ENCODE results near the gene ERFL. TPM values are rescaled to one million over a fixed set of nuclear protein-coding genes. Genes with fewer than 3 reads are reported as not detected.
A peak's percentile ranks its signal among the peaks of the same experiment; 100 is the strongest.

ERFL gene
- total RNA-seq, 2 experiments from 2014 or later = 1.6 to 6.8 TPM

GRCh38 chr19:41927497-41928192 is 604 bp downstream of the ERFL start:
- Histone ChIP-seq H3K9me3 (ENCODE audit: low read length) (no peaks in the 10 kb centered on the region), H4K20me1 (ENCODE audit: insufficient read depth, low read length) (no peaks in the 10 kb centered on the region), H3K4me2 (ENCODE audit: low read length) (peak overlapping the region; percentile 98), H3K4me3 (ENCODE audit: low read depth, low read length, poor library complexity, severe bottlenecking) (peak overlapping the region; percentile 72), H3K27ac (ENCODE audit: low read depth, low read length, poor library complexity, severe bottlenecking) (peak overlapping the region; percentile 56), H3K36me3 (ENCODE audit: insufficient read depth, low read length) (0 out of 2 replicates have a peak, but pooled peaks cover 2% of the 10 kb centered on the region), H2AFZ (ENCODE audit: low read length) (0 out of 2 replicates have a peak overlapping the region, but pooled peaks have one; percentile 9), H3K9me2 (ENCODE audit: insufficient read depth, low read length) (no peaks in the 10 kb centered on the region), H3K4me1 (ENCODE audit: insufficient read depth, low read length, poor library complexity, severe bottlenecking) (peaks cover 63% of the 10 kb centered on the region), H3K79me2 (ENCODE audit: insufficient read depth, low read depth, low read length) (no peaks in the 10 kb centered on the region)
- no peak for TF ChIP-seq CTCF (conservative IDR thresholded peaks at IDR 0.05; ENCODE audit: low read length)
- no peak for TF ChIP-seq EZH2phosphoT487 (IDR thresholded peaks at IDR 0.05; ENCODE audit: borderline replicate concordance, low read depth, low read length)
- peak; percentile 65 for DNase-seq (ENCODE audit: low spot score)
- ChIA-PET POLR2A (interaction anchor here (0.6 to 1.7 kb wide), 3 partner anchors 9 to 188 kb away, joined by 3 to 7 read pairs (median 5); no protein-coding TSS in a partner anchor), CTCF (ENCODE audit: unreplicated experiment) (no interaction called here)
- intact Hi-C loops (cut with micrococcal nuclease; ENCODE audit: unreplicated experiment) = loop anchor here (2.0 kb wide), 1 partner anchor 17 kb away; no protein-coding TSS in a partner anchor
- BruUV-seq (replicated peaks) = no TSS peak

- H3K4me3 ChIP-seq (ENCODE audit: low read depth, low read length, poor library complexity, severe bottlenecking) = peak overlapping the region; percentile 72
- CTCF ChIA-PET (ENCODE audit: unreplicated experiment) = no interaction called here
Observed at GRCh38 chr19:41926763-41927496, 1.3 kb downstream of the ERFL start.

More at GRCh38 chr19:41926763-41927496, 1.3 kb downstream of the ERFL start:
- H3K27ac ChIP-seq (ENCODE audit: low read depth, low read length, poor library complexity, severe bottlenecking) = no peak overlapping the region
- no peak for DNase-seq (ENCODE audit: low spot score)
- H3K79me2 ChIP-seq (ENCODE audit: insufficient read depth, low read depth, low read length) = no peaks in the 10 kb centered on the region
- H3K36me3 ChIP-seq (ENCODE audit: insufficient read depth, low read length) = 0 out of 2 replicates have a peak, but pooled peaks cover 2% of the 10 kb centered on the region
- intact Hi-C loops (cut with micrococcal nuclease; ENCODE audit: unreplicated experiment) = no loop called here
- TF ChIP-seq CTCF (conservative IDR thresholded peaks at IDR 0.05; ENCODE audit: low read length) (no peak), EZH2phosphoT487 (IDR thresholded peaks at IDR 0.05; ENCODE audit: borderline replicate concordance, low read depth, low read length) (no peak)
- peak overlapping the region; percentile 98 for H3K4me2 ChIP-seq (ENCODE audit: low read length)
- BruUV-seq (replicated peaks) = no TSS peak
- no peak overlapping the region for H2AFZ ChIP-seq (ENCODE audit: low read length)
- no peaks in the 10 kb centered on the region for H4K20me1 ChIP-seq (ENCODE audit: insufficient read depth, low read length)
- no peaks in the 10 kb centered on the region for H3K9me3 ChIP-seq (ENCODE audit: low read length)
- no peaks in the 10 kb centered on the region for H3K9me2 ChIP-seq (ENCODE audit: insufficient read depth, low read length)
- POLR2A ChIA-PET = interaction anchor here (0.6 to 1.7 kb wide), 2 partner anchors 17 to 189 kb away, joined by 3 to 7 read pairs; no protein-coding TSS in a partner anchor
- peaks cover 56% of the 10 kb centered on the region for H3K4me1 ChIP-seq (ENCODE audit: insufficient read depth, low read length, poor library complexity, severe bottlenecking)

Measured in OCI-LY7 (cell line).